ENCODE data around the gene ARRDC4.

Gene ARRDC4

DNA sequence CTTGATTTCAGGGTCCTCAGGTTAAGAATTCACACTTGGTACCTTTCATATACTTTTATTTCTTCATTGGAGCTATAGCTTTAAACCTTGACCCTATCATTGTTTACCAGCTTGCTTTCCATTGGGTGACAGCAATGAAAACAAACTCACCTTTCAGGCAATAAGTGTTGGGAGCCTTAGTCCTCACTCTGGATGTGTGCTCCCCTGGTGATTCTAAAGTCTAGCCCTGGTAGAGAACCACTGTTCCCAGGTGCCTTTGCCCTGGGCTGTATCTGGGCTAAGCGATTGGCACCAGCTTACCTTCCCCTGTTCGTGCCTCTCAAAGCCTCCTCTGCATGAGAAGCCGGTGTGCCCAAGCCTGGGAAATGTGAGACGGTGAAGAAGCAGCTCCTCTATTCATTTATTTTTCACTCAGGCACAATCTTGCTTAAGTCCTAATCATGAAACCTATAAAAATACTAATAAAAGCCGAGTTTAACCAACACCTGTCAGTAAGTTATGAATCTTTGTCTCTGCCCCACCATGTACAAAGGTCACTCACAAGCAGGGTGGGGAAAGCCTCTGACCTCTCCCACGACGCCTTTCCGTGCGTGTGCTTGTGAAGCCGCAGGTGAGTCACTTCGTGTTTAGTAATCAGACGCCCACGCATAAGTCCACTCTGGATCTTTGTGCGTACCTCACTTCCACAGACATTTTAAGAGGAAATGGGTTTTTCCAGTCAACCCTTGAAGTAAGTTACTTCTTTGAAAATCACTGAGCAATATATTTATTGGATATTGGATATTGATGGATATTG, 12.8 kb upstream of the ARRDC4 start:
- Histone ChIP-seq H3K27me3 (ENCODE audit: insufficient read depth, low read length) (no peaks in the 10 kb centered on the region), H3K4me3 (ENCODE audit: low read length) (no peak overlapping the region), H3K27ac (ENCODE audit: low read length) (no peak overlapping the region), H3K4me1 (ENCODE audit: insufficient read depth, low read length) (no peaks in the 10 kb centered on the region), H3K9me3 (ENCODE audit: insufficient read depth, low read depth, low read length) (no peaks in the 10 kb centered on the region), H3K36me3 (ENCODE audit: insufficient read depth, low read depth, low read length) (no peaks in the 10 kb centered on the region), H3K9ac (ENCODE audit: low read depth, low read length) (no peak overlapping the region)

DNA sequence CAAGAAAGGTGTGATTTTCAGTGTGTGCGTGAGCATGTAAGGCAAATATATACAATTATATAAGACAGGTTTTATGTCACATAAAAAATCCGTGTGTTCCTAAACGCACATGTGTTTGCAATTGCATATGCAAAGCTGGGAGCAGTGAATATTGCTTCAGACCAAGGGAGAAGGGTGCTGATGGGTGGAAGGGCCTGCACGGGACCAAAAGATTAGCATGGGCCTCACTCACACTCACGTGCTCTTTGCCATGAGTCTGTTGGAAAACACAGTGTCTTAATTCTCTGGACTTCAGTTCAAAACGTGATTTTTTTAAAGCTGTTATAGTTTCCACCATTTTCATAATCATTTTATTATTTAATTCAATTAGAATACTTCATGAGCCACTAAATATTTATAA, 7.2 kb upstream of the ARRDC4 start:
- Histone ChIP-seq H3K27ac (ENCODE audit: low read length) (no peak overlapping the region), H3K9me3 (ENCODE audit: insufficient read depth, low read depth, low read length) (no peaks in the 10 kb centered on the region), H3K27me3 (ENCODE audit: insufficient read depth, low read length) (no peaks in the 10 kb centered on the region), H3K36me3 (ENCODE audit: insufficient read depth, low read depth, low read length) (no peaks in the 10 kb centered on the region), H3K4me3 (ENCODE audit: low read length) (no peak overlapping the region), H3K4me1 (ENCODE audit: insufficient read depth, low read length) (no peaks in the 10 kb centered on the region), H3K9ac (ENCODE audit: low read depth, low read length) (no peak overlapping the region)

DNA sequence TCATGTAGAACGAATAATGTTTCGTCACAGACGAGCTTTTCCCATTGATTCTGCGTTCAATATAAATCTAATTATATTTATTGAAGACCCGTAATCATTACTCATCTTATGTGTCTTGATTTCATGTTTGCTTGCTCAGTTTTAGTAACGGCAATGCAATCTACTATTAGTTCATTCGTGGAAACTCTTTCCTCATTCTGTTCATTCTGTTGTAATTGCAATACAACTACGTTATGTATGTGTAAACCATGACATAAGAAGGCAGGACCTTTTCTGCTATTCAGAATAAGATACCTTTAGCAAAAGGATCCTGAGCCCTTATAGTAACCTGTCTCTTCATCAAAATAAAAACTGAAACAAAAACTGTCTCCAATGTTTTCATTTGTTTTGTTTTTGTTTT, 6.8 kb upstream of the ARRDC4 start:
- Histone ChIP-seq H3K9ac (ENCODE audit: low read depth, low read length) (no peak overlapping the region), H3K27me3 (ENCODE audit: insufficient read depth, low read length) (no peaks in the 10 kb centered on the region), H3K36me3 (ENCODE audit: insufficient read depth, low read depth, low read length) (no peaks in the 10 kb centered on the region), H3K4me1 (ENCODE audit: insufficient read depth, low read length) (no peaks in the 10 kb centered on the region), H3K4me3 (ENCODE audit: low read length) (no peak overlapping the region), H3K9me3 (ENCODE audit: insufficient read depth, low read depth, low read length) (no peaks in the 10 kb centered on the region), H3K27ac (ENCODE audit: low read length) (no peak overlapping the region)

DNA sequence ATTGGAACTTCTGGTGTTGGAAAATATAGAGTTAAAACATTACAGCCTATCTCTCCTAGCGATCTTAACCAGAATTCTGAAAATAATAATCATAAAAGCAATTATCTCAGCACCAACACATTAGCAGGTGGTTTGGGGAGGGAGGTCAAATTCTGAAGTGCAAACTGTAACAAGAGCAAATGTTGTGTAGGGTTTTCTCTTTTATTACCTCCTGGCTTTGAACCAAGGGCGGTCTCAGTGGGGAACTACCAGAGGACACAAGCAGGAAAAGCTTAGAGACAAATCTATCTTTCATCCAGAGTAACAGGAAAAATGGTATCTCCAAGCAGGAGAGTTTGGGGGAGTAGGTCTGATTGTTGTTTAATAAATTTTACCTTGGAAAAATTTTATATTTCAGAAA, 5.5 kb upstream of the ARRDC4 start:
- H3K9ac ChIP-seq (ENCODE audit: low read depth, low read length), result no peak overlapping the region
- 0 out of 2 replicates have a peak, but pooled peaks cover 4% of the 10 kb centered on the region for H3K27me3 ChIP-seq (ENCODE audit: insufficient read depth, low read length)
- no peaks in the 10 kb centered on the region for H3K9me3 ChIP-seq (ENCODE audit: insufficient read depth, low read depth, low read length)
- no peaks in the 10 kb centered on the region for H3K36me3 ChIP-seq (ENCODE audit: insufficient read depth, low read depth, low read length)
- H3K4me3 ChIP-seq (ENCODE audit: low read length), result no peak overlapping the region
- H3K27ac ChIP-seq (ENCODE audit: low read length), result no peak overlapping the region
- H3K4me1 ChIP-seq (ENCODE audit: insufficient read depth, low read length), result peaks cover 3% of the 10 kb centered on the region; the same call in 1 of the 2 replicates

DNA sequence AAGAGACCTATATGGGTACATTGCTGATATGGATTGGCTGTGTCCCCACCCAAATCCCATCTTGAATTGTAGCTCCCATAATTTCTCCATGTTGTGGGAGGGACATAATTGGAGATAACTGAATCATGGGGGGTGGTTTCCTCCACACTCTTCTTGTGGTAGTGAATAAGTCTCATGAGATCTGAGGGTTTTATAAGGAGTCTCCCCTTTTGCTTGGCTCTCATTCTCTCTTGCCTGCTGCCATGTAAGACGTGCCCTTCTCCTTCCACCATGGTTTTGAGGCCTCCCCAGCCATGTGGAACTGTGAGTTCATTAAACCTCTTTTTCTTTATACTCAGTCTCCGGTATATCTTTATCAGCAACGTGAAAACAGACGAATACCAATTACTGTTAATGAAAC, 5.0 kb upstream of the ARRDC4 start:
- Histone ChIP-seq H3K4me3 (ENCODE audit: low read length) (no peak overlapping the region), H3K27ac (ENCODE audit: low read length) (no peak overlapping the region), H3K9ac (ENCODE audit: low read depth, low read length) (no peak overlapping the region), H3K27me3 (ENCODE audit: insufficient read depth, low read length) (0 out of 2 replicates have a peak, but pooled peaks cover 4% of the 10 kb centered on the region), H3K9me3 (ENCODE audit: insufficient read depth, low read depth, low read length) (no peaks in the 10 kb centered on the region), H3K36me3 (ENCODE audit: insufficient read depth, low read depth, low read length) (no peaks in the 10 kb centered on the region), H3K4me1 (ENCODE audit: insufficient read depth, low read length) (peaks cover 3% of the 10 kb centered on the region; the same call in 1 of the 2 replicates)

DNA sequence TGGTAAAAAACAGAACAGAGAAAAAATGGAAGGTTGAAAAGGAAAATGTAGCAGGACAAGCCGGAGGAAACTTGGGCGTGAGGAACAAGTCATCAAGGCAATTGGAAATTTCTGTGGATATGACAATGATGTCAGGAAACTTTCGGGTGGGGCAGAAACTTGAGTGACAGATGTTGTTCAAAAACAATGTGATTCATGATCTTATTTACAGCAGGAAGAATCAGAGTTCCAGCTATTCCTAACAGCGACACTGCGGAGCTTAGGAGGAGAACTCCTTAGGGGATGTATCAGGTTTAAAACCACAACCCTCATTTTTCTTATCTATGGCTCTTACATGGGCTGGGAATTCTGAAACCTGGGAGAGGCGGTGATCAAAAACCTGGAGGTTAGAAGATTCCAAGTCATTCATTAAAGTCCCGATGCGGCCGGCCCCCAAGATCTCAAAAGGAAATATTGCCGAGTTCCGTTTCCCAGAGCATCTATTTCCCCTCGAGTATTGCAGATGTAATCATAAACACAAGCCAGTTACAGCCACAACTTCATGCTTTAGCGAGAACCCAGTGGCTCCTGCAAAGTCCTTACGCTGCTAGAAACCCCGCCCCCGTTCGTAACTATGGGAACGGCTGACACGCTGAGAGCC, 659 bp upstream of the ARRDC4 start:
- Histone ChIP-seq H3K9ac (ENCODE audit: low read depth, low read length) (no peak overlapping the region), H3K4me3 (ENCODE audit: low read length) (peak overlapping the region; percentile 70), H3K36me3 (ENCODE audit: insufficient read depth, low read depth, low read length) (no peaks in the 10 kb centered on the region), H3K27me3 (ENCODE audit: insufficient read depth, low read length) (peaks cover 16% of the 10 kb centered on the region), H3K4me1 (ENCODE audit: insufficient read depth, low read length) (peaks cover 3% of the 10 kb centered on the region; the same call in 1 of the 2 replicates), H3K9me3 (ENCODE audit: insufficient read depth, low read depth, low read length) (no peaks in the 10 kb centered on the region), H3K27ac (ENCODE audit: low read length) (no peak overlapping the region)

DNA sequence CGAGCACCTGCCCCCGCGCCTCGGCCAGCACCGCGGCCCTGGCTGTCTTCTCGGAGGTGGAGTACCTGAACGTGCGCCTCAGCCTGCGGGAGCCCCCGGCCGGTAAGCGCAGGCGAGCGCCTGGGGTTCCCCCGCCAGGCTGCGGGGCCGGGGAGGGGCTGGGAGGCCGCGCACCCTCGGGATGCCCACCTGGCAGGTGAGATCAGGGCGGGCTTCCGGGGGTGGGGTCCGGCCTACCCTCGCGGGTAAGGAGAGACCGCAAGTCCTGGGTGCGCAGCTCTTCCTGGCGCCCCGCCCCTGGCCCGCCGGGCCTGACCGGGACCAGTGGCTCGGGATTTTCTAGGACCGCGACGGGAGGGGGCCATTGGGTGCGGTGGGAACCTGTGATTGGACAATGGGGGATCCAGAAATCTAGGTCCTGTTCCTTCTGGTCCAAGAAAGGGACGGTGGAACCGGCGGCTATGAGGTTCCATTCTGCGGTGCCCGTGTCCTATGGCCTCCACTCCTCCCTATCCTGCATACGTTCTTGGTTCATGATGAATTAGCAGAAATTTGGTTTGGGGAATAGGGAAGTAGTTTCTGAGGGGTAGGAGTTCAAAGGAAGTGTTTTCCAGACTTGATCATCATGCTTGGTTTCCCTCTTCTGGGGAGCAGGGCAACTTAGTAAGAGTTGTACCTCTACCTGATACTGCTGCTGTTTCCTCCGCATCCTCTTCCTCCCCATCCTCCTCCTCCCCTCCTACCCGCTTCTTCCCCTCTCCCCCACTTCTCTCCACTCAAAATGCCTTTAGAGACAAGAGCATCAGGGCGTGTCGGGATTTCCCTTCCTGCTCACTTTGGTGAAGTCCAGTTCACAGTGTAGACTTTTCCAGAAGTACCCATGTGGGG, 808 bp downstream of the ARRDC4 start:
- H3K9me3 ChIP-seq (ENCODE audit: insufficient read depth, low read depth, low read length), result no peaks in the 10 kb centered on the region
- peak overlapping the region; percentile 56; the same call in 1 of the 2 replicates for H3K9ac ChIP-seq (ENCODE audit: low read depth, low read length)
- peak overlapping the region; percentile 88 for H3K4me3 ChIP-seq (ENCODE audit: low read length)
- peaks cover 16% of the 10 kb centered on the region for H3K27me3 ChIP-seq (ENCODE audit: insufficient read depth, low read length)
- H3K36me3 ChIP-seq (ENCODE audit: insufficient read depth, low read depth, low read length), result no peaks in the 10 kb centered on the region
- peaks cover 3% of the 10 kb centered on the region; the same call in 1 of the 2 replicates for H3K4me1 ChIP-seq (ENCODE audit: insufficient read depth, low read length)
- H3K27ac ChIP-seq (ENCODE audit: low read length), result no peak overlapping the region

DNA sequence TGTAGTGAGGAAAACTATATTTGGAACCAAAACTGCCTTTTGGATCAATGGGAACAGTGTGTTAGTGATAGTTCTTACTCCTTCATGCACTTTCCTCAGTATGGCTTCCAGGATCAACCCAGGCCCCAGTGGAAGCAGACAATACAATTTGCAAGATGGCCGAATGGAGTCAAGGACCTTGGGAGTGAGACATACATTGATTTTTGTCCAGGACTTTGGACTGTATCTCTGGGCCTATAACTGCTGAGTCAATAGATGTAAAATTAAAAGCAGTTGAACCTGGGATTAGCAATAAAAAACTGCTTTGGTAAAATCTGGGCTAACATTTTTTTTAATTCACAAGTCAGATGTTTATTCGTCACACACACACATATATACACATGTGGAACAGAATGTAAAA, 1.8 kb downstream of the ARRDC4 start:
- Histone ChIP-seq H3K4me1 (ENCODE audit: insufficient read depth, low read length) (peaks cover 3% of the 10 kb centered on the region; the same call in 1 of the 2 replicates), H3K36me3 (ENCODE audit: insufficient read depth, low read depth, low read length) (no peaks in the 10 kb centered on the region)

DNA sequence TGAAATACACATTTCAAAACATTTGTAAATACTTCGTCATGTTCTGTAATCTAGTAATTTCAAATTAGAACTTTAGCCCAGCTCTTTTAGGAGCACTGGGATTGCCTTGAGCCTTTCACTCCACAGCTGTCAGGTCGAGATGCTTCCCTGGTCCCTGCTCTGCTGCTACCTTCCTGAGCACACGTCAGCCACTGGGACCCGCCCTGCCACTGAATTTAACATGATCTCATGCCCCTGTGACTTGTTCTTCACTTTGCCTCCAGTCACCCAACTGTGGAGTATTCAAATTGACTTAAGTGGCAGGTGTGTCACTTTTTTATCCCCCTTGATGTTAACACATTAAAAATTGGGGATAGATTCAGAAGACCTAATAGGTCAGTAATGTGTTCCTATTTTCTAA, 3.3 kb downstream of the ARRDC4 start:
- no peak overlapping the region for H3K9ac ChIP-seq (ENCODE audit: low read depth, low read length)
- no peaks in the 10 kb centered on the region for H3K36me3 ChIP-seq (ENCODE audit: insufficient read depth, low read depth, low read length)
- H3K4me3 ChIP-seq (ENCODE audit: low read length), result no peak overlapping the region
- H3K4me1 ChIP-seq (ENCODE audit: insufficient read depth, low read length), result peaks cover 3% of the 10 kb centered on the region; the same call in 1 of the 2 replicates
- peaks cover 16% of the 10 kb centered on the region for H3K27me3 ChIP-seq (ENCODE audit: insufficient read depth, low read length)
- no peak overlapping the region for H3K27ac ChIP-seq (ENCODE audit: low read length)
- H3K9me3 ChIP-seq (ENCODE audit: insufficient read depth, low read depth, low read length), result no peaks in the 10 kb centered on the region

More for the DNA sequence above, 1.8 kb downstream of the ARRDC4 start:
- Histone ChIP-seq H3K9ac (ENCODE audit: low read depth, low read length) (no peak overlapping the region), H3K9me3 (ENCODE audit: insufficient read depth, low read depth, low read length) (no peaks in the 10 kb centered on the region), H3K27me3 (ENCODE audit: insufficient read depth, low read length) (peaks cover 16% of the 10 kb centered on the region), H3K4me3 (ENCODE audit: low read length) (no peak overlapping the region), H3K27ac (ENCODE audit: low read length) (no peak overlapping the region)

DNA sequence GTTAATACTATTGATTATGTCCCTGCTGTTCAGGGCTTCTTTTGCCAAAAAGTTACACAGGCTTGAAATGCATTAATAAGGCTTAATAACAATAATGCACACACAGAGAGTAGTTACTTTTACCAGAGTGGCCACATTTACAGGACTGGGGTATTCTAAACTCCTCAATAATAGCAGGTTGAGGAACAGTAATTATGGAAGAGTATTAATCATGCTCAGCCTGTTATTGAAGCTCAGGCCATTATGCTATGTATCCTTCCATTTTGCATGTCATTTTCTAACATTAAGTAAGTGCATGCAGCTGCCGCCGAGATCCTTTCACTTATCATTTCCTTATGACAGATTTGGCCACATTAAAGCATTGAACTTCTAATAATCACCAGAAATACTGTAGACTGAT, 5.7 kb downstream of the ARRDC4 start:
- Histone ChIP-seq H3K27ac (ENCODE audit: low read length) (no peak overlapping the region), H3K9me3 (ENCODE audit: insufficient read depth, low read depth, low read length) (no peaks in the 10 kb centered on the region), H3K36me3 (ENCODE audit: insufficient read depth, low read depth, low read length) (peaks cover 5% of the 10 kb centered on the region; the same call in 1 of the 2 replicates), H3K27me3 (ENCODE audit: insufficient read depth, low read length) (peaks cover 11% of the 10 kb centered on the region), H3K9ac (ENCODE audit: low read depth, low read length) (no peak overlapping the region), H3K4me1 (ENCODE audit: insufficient read depth, low read length) (no peaks in the 10 kb centered on the region), H3K4me3 (ENCODE audit: low read length) (no peak overlapping the region)

DNA sequence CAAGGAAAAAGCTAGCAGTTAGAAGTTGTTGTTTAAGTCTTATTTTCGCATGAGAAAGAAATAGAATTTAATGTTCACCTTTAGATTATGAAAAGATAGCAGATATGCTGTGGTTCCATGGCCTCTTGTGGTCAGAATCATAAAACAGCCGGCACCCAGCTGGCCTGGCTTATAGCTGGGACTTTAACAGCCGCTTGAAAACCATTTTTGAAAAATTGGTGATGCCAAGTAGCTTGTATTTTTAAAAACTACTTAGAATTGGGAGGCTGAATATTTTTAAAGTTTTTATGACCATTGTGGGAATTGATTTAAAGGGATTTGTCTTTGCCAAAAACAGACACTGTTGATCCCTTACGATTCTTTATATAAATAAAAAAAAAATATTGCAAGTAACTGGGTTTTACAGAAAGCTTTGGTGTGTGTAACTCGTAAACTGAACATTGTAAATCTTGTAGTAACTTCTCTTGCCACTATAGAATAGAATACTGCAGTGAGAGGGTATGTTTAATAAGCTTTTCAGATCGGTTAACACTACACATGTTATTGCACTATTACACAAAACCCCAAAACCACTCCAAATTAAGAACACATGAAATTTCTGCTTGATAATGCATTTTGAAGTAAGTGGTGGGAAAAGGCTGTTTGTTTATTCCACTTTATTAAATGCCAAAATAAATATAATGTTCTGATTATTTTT, 6.6 kb downstream of the ARRDC4 start:
- no peak overlapping the region for H3K9ac ChIP-seq (ENCODE audit: low read depth, low read length)

More for the DNA sequence above, 6.6 kb downstream of the ARRDC4 start:
- Histone ChIP-seq H3K27ac (ENCODE audit: low read length) (no peak overlapping the region), H3K27me3 (ENCODE audit: insufficient read depth, low read length) (peaks cover 3% of the 10 kb centered on the region; the same call in 1 of the 2 replicates), H3K9me3 (ENCODE audit: insufficient read depth, low read depth, low read length) (no peaks in the 10 kb centered on the region), H3K4me1 (ENCODE audit: insufficient read depth, low read length) (no peaks in the 10 kb centered on the region), H3K4me3 (ENCODE audit: low read length) (no peak overlapping the region), H3K36me3 (ENCODE audit: insufficient read depth, low read depth, low read length) (peaks cover 13% of the 10 kb centered on the region)

All from iPS-20b (cell line).